Chondrocyte (in vitro differentiated cells): Measurements from ENCODE around the gene PHLDB2. TPM values are rescaled to one million over a fixed set of nuclear protein-coding genes. Genes with fewer than 3 reads are reported as not detected.

ENCODE experiments used
- DNase-seq: peaks from one replicate; pipeline ENCODE4 v3.0.0; 2021; ENCODE audit warnings: mixed read lengths, low spot score
- H3K27ac Mint-ChIP-seq: one replicate; pipeline ENCODE4 v1.8.0; 2021; ENCODE audit warnings: mild to moderate bottlenecking, moderate library complexity, mixed read lengths; ENCODE audit not compliant: unreplicated experiment
- H3K27me3 Mint-ChIP-seq: 2 replicates; pipeline ENCODE4 v1.8.0; 2021; ENCODE audit warnings: low read depth, mixed read lengths
- H3K36me3 Mint-ChIP-seq: 2 replicates; pipeline ENCODE4 v1.8.0; 2021; ENCODE audit warnings: low read depth, mixed read lengths
- H3K4me1 Mint-ChIP-seq: 2 replicates; pipeline ENCODE4 v1.8.0; 2021; ENCODE audit warnings: low read depth, mild to moderate bottlenecking, mixed read lengths
- H3K4me3 Mint-ChIP-seq: one replicate; pipeline ENCODE4 v1.8.0; 2021; ENCODE audit warnings: mild to moderate bottlenecking, moderate library complexity, mixed read lengths; ENCODE audit not compliant: unreplicated experiment
- H3K9me3 Mint-ChIP-seq: 2 replicates; pipeline ENCODE4 v1.8.0; 2021; ENCODE audit warnings: low read depth, mixed read lengths
- total RNA-seq: library from RNA; stranded (reverse); gene quantifications from 3 replicates; pipeline ENCODE4 v1.2.1, GENCODE V29; 2021
- TF ChIP-seq, protein P1 (sequence below): fragments of 200-600 bp; sonication (generic); IDR thresholded peaks from 2 replicates; pipeline ENCODE4 v1.5.0; 2021; ENCODE audit warnings: antibody characterized with exemption, mild to moderate bottlenecking, moderate library complexity

Gene PHLDB2
- total RNA-seq, 1 donor from 2014 or later, result 138 TPM

DNA sequence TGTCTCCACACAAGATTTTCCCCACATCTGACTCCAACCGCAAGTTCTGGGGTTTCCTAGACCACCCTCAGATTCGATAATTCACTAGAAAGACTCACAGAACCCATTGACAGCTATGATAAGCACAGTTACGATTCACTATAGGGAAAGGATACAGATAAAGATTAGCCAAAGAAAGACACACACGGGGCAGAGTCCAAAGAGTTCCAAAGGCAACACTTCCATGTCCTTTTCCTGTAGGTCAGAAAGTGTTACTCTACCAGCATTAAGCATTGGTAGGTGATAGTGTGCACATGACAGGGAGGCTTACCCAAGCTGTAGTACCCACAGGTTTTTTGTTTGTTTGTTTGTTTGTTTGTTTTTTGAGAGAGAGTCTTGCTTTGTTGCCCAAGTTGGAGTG lies 48.1 kb downstream of the PHLDB2 start:
- H3K27ac Mint-ChIP-seq, result peak overlapping the region; percentile 22
- peaks cover 70% of the 10 kb centered on the region for H3K4me1 Mint-ChIP-seq
- TF ChIP-seq, protein P1, sequence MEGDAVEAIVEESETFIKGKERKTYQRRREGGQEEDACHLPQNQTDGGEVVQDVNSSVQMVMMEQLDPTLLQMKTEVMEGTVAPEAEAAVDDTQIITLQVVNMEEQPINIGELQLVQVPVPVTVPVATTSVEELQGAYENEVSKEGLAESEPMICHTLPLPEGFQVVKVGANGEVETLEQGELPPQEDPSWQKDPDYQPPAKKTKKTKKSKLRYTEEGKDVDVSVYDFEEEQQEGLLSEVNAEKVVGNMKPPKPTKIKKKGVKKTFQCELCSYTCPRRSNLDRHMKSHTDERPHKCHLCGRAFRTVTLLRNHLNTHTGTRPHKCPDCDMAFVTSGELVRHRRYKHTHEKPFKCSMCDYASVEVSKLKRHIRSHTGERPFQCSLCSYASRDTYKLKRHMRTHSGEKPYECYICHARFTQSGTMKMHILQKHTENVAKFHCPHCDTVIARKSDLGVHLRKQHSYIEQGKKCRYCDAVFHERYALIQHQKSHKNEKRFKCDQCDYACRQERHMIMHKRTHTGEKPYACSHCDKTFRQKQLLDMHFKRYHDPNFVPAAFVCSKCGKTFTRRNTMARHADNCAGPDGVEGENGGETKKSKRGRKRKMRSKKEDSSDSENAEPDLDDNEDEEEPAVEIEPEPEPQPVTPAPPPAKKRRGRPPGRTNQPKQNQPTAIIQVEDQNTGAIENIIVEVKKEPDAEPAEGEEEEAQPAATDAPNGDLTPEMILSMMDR, result no peak
- no peaks in the 10 kb centered on the region for H3K9me3 Mint-ChIP-seq
- H3K27me3 Mint-ChIP-seq, result no peaks in the 10 kb centered on the region
- H3K36me3 Mint-ChIP-seq, result peaks cover 22% of the 10 kb centered on the region
- no peak for DNase-seq
- H3K4me3 Mint-ChIP-seq, result no peak overlapping the region

DNA sequence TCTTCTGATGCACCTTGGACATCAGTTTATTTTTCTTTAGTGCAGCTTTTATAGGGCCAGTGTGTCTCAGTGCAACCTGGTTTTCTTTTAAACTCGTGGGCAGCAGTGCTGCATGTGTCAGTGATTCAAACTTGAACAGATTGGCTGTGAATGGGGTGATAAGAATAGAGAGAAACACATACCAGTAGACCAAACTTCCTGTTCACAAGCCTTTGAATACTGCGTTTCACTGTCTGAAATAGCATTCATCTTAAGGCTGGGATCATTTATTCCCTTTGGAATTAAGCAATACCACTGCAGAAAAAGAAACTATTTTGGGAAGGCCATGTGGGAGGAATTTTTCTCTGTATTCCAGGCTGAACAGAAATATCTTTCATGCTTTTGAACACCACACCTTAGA lies 51.7 kb downstream of the PHLDB2 start:
- peaks cover 26% of the 10 kb centered on the region for H3K36me3 Mint-ChIP-seq
- no peak overlapping the region for H3K4me3 Mint-ChIP-seq
- DNase-seq, result no peak
- H3K27ac Mint-ChIP-seq, result peak overlapping the region; percentile 82
- H3K27me3 Mint-ChIP-seq, result no peaks in the 10 kb centered on the region
- TF ChIP-seq, protein P1, result no peak
- peaks cover 61% of the 10 kb centered on the region for H3K4me1 Mint-ChIP-seq
- no peaks in the 10 kb centered on the region for H3K9me3 Mint-ChIP-seq

DNA sequence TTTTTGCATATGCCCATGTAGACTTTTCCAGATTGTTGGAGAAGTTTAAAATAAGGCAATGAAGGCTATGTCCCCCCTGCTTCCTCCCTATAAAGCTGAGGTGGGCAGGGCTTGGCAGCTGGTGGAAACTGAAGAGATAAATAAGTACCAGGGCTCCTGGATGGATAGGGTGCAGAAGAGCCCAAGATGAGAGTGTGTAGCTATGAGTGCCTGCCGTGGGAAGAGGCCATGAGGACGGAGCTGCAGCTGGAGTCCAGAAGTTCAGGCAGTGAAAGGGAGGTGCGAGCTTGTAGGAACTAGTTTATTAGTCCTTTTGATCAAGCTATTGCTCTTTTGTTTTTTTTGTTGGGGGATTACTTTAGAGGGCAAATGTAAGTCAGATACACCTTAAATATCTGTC lies 52.4 kb downstream of the PHLDB2 start:
- H3K36me3 Mint-ChIP-seq, result peaks cover 28% of the 10 kb centered on the region
- H3K27ac Mint-ChIP-seq, result peak overlapping the region; percentile 78
- DNase-seq, result no peak
- TF ChIP-seq, protein P1, result no peak
- H3K27me3 Mint-ChIP-seq, result no peaks in the 10 kb centered on the region
- H3K4me3 Mint-ChIP-seq, result no peak overlapping the region
- no peaks in the 10 kb centered on the region for H3K9me3 Mint-ChIP-seq
- H3K4me1 Mint-ChIP-seq, result peaks cover 64% of the 10 kb centered on the region

DNA sequence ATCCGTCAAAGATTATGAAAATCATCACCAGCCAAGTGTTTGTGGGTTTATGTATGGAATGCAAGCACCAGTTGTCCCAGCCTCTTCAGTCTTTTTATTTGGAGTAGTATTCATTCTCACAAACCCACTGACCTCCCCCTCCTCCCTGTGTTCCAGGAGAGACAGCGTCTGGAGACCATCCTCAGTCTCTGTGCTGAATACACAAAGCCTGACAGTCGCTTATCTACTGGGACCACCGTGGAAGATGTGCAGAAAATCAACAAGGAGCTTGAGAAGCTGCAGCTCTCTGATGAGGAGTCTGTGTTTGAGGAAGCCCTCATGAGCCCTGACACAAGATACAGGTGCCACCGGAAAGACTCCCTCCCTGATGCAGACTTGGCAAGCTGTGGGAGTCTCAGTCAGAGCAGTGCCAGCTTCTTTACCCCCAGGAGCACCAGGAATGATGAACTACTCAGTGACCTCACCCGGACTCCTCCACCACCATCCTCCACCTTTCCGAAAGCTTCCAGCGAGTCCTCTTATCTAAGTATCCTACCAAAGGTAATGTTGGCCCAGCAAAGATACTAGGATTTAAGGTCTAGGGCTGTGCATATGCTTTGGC lies 54.2 kb downstream of the PHLDB2 start:
- Mint-ChIP-seq H3K27ac (peak overlapping the region; percentile 20), H3K4me1 (peaks cover 66% of the 10 kb centered on the region), H3K27me3 (no peaks in the 10 kb centered on the region), H3K36me3 (peaks cover 27% of the 10 kb centered on the region), H3K4me3 (no peak overlapping the region), H3K9me3 (no peaks in the 10 kb centered on the region)
- TF ChIP-seq, protein P1, result no peak
- DNase-seq, result no peak

DNA sequence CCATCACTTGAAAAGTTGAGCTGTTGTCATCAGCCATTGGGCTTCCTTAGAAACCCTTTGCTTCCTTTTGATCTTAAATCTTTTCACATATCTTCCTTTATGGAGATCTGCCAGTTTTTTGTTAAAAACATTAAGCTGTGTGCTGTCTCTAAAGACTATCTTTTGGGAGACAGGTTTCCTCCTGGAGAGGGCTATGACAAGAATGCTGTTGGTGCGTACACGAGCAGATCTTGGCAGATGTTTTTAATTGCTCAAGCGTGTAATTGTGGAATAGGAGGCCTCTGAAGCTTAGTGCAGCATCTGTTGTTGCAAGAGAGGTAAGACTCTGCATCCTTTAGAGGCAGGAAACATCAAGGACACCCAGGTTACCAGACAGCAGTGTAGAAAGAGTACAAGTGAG lies 56.8 kb downstream of the PHLDB2 start:
- no peak overlapping the region for H3K4me3 Mint-ChIP-seq
- no peak for DNase-seq

More for the DNA sequence above, 56.8 kb downstream of the PHLDB2 start:
- H3K36me3 Mint-ChIP-seq, result peaks cover 49% of the 10 kb centered on the region
- peaks cover 56% of the 10 kb centered on the region for H3K4me1 Mint-ChIP-seq
- H3K27me3 Mint-ChIP-seq, result no peaks in the 10 kb centered on the region
- TF ChIP-seq, protein P1, result no peak
- peak overlapping the region; percentile 75 for H3K27ac Mint-ChIP-seq
- no peaks in the 10 kb centered on the region for H3K9me3 Mint-ChIP-seq
